ENCODE measurements around the gene DDX28. TPM values are rescaled to one million over a fixed set of nuclear protein-coding genes. Genes with fewer than 3 reads are reported as not detected.

DDX28 gene
- total and polyA plus RNA-seq, 2 experiments from 2014 or later: 12.2 to 23.8 TPM

- TF ChIP-seq EZH2phosphoT487 (IDR thresholded peaks at IDR 0.05; ENCODE audit: unreplicated experiment) (no peak), REST (IDR thresholded peaks at IDR 0.05; ENCODE audit: unreplicated experiment) (no peak), ZNF462 (CRISPR knock-in tag; IDR thresholded peaks at IDR 0.05) (no peak), ZNF114 (CRISPR knock-in tag; IDR thresholded peaks at IDR 0.05) (no peak), ETS1 (IDR thresholded peaks at IDR 0.05) (no peak), NANOG (IDR thresholded peaks at IDR 0.05; ENCODE audit: borderline replicate concordance) (no peak), STAT1 (IDR thresholded peaks at IDR 0.05; ENCODE audit: unreplicated experiment) (no peak), POLR2AphosphoS5 (IDR thresholded peaks at IDR 0.05; ENCODE audit: low read depth) (no peak), CREB1 (CRISPR knock-in tag; IDR thresholded peaks at IDR 0.05; ENCODE audit: low read depth) (no peak), CTCF (conservative IDR thresholded peaks at IDR 0.05; ENCODE audit: low read depth in 2 of 2) (no peak), EZH2 (IDR thresholded peaks at IDR 0.05; ENCODE audit: low read depth, unreplicated experiment) (no peak), ZNF331 (CRISPR knock-in tag; IDR thresholded peaks at IDR 0.05; ENCODE audit: low read depth) (no peak), JUNB (IDR thresholded peaks at IDR 0.05; ENCODE audit: unreplicated experiment) (no peak)
- no peak for ATAC-seq
- Mint-ChIP-seq H3K9me3 (no peaks in the 10 kb centered on the region; the same call in 2 of the 3 replicates), H3K36me3 (ENCODE audit: low read depth) (peaks cover 15% of the 10 kb centered on the region), H3K27me3 (ENCODE audit: insufficient read depth, low read depth, poor library complexity) (peaks cover 8% of the 10 kb centered on the region), H3K27ac (no peak overlapping the region), H3K4me1 (peaks cover 3% of the 10 kb centered on the region; the same call in 2 of the 3 replicates), H3K4me3 (no peak overlapping the region)
- peaks cover 3% of the 10 kb centered on the region; the same call in 1 of the 2 replicates for H3F3A ChIP-seq (replicated peaks; ENCODE audit: low read depth)
- H3K9me2 ChIP-seq (ENCODE audit: insufficient read depth): no peaks in the 10 kb centered on the region
- DNase-seq (ENCODE audit: low spot score): no peak
- H3K36me3 ChIP-seq (ENCODE audit: insufficient read depth): no peaks in the 10 kb centered on the region
- no peaks in the 10 kb centered on the region for H3K79me2 ChIP-seq (replicated peaks; ENCODE audit: insufficient read depth)
- H3K27me3 ChIP-seq (ENCODE audit: insufficient read depth): no peaks in the 10 kb centered on the region
- no peak overlapping the region for H2AFZ ChIP-seq
- no peaks in the 10 kb centered on the region for H3K4me1 ChIP-seq (ENCODE audit: insufficient read depth)
- H3K4me3 ChIP-seq: no peak overlapping the region
- H3K4me2 ChIP-seq: no peak overlapping the region
- peaks cover 6% of the 10 kb centered on the region; the same call in 1 of the 2 replicates for H4K20me1 ChIP-seq (replicated peaks; ENCODE audit: insufficient read depth)
- H3K27ac ChIP-seq (ENCODE audit: low read depth): no peak overlapping the region
These were observed 39.9 kb upstream of the DDX28 start for GRCh38 chr16:68062910-68063393.

Measured in GM23338 (cell line).